WI38 (cell line): Measurements from ENCODE around the gene ASMT.
A peak's percentile ranks its signal among the peaks of the same experiment; 100 is the strongest.
"Not testable (repeated sequence)": the region's sequence is repeated elsewhere in the genome, so short reads cannot be mapped to it uniquely, and the experiment has no call there.

Experiments
- H3K4me3 ChIP-seq: 2 replicates; pipeline ENCODE4 v1.5.1; 2011; ENCODE audit warnings: low read depth, mild to moderate bottlenecking, control low read depth, low read length
- TF ChIP-seq, protein P1 (sequence below): IDR thresholded peaks from 2 replicates; pipeline ENCODE4 v1.5.1; 2012; ENCODE audit warnings: low read depth, mild to moderate bottlenecking, control low read depth, low read length

ASMT gene

GRCh38 chrX:1614927-1615326, at the start of gene ASMT:
Gene ASMT (plus strand): TSS chrX:1615059. CDS start chrX:1615200, 141 bp downstream.
- no peak within 1 kb of the TSS for H3K4me3 ChIP-seq
- TF ChIP-seq, protein P1, sequence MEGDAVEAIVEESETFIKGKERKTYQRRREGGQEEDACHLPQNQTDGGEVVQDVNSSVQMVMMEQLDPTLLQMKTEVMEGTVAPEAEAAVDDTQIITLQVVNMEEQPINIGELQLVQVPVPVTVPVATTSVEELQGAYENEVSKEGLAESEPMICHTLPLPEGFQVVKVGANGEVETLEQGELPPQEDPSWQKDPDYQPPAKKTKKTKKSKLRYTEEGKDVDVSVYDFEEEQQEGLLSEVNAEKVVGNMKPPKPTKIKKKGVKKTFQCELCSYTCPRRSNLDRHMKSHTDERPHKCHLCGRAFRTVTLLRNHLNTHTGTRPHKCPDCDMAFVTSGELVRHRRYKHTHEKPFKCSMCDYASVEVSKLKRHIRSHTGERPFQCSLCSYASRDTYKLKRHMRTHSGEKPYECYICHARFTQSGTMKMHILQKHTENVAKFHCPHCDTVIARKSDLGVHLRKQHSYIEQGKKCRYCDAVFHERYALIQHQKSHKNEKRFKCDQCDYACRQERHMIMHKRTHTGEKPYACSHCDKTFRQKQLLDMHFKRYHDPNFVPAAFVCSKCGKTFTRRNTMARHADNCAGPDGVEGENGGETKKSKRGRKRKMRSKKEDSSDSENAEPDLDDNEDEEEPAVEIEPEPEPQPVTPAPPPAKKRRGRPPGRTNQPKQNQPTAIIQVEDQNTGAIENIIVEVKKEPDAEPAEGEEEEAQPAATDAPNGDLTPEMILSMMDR, result no peak

GRCh38 chrX:1574181-1574580, 40.7 kb upstream of the ASMT start:
- H3K4me3 ChIP-seq, result not testable (repeated sequence)

- TF ChIP-seq, protein P1, result no peak
- no peak overlapping the region for H3K4me3 ChIP-seq
These were observed 38.5 kb upstream of the ASMT start for GRCh38 chrX:1576201-1576992.

DNA sequence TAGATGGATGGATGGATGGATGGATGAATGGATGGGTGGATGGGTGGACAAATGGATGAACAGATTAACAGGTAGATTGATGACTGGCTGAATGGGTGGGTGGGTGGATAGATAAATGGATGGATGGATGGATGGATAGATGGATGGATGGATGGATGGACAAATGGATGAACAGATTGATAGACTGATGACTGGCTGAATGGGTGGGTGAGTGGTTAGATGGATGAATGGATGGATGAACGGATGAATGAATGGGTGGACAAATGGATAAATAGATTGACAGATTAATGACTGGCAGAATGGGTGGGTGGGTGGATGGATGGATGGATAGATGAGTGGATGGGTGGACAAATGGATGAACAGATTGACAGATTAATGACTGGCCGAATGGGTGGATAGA, 37.0 kb upstream of the ASMT start:
- no peak overlapping the region for H3K4me3 ChIP-seq
- TF ChIP-seq, protein P1, result no peak

- TF ChIP-seq, protein P1, result no peak
- no peak overlapping the region for H3K4me3 ChIP-seq
These were observed 36.2 kb upstream of the ASMT start for GRCh38 chrX:1578511-1579173.

DNA sequence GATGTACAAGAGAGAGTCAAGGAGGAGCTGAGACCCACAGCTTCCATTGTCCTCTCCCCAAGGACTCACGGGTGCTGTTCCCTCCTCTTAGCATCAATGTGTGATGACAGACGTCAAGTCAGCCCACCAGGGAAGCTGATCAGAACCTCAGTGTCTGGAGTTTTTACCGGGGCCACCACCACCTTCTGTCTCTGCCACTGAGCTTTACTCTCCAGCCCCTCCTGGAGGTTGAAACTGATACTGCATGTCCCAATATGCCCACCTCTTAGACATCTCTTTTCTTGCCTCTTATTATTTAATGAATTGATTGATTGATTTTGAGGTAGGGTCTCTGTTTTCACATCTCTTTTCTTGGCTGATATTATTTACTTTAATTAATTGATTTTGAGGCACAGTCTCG, 33.7 kb upstream of the ASMT start:
- TF ChIP-seq, protein P1, result peak; percentile 78
- H3K4me3 ChIP-seq, result no peak overlapping the region

DNA sequence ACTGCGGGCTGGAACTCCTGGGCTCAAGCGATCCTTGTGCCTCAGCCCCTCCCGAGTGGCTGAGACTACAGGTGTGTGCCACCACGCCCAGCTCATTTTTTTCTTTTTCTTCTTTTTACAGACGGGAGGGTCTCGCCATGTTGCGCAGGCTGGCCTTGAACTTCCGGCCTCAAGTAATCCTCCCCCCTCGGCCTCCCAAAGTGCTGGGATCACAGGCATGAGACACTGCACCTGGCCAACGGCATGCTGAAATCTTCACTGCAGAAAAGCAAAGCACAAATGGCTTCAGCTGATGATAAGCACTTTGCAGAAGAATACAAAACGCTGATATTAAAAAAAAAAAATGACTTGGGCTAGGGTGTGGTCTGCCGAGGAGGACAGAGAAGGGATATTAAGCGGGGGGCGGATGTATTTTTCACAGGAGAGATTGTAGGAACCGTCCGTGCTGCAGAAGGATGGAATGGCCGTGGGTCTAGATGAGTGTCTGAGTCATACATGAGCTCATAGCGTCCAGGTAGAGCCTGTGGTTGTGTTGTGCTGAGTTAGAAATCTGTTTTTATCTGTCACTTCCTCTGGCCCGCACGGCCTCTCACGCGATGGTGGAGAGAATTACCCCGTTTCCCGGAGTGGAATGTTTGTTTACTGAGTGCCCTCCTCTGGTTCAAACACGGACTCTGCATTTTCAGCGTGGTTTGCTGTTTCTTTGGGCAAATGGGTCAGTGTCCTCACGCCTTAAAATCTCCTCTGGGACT, 32.0 kb upstream of the ASMT start:
- H3K4me3 ChIP-seq, result no peak overlapping the region
- TF ChIP-seq, protein P1, result no peak
